PC-9 (cell line): ENCODE data around the gene VWA5A. TPM values are rescaled to one million over a fixed set of nuclear protein-coding genes. Genes with fewer than 3 reads are reported as not detected.
"Not testable (repeated sequence)": the region's sequence is repeated elsewhere in the genome, so short reads cannot be mapped to it uniquely, and the experiment has no call there.

Experiments
- BruUV-seq: library from RNA; stranded (reverse); fragments of 400-500 nt; replicated peaks from 2 replicates; lab custom pipeline; 2021; lab: Mats Ljungman, UMichigan
- CTCF ChIA-PET: fragments of 300-600 bp; sonication (Branson Sonifier 250); formaldehyde crosslinking; loops from one replicate; lab custom pipeline; 2022; ENCODE audit warnings: antibody characterized with exemption; lab: Charles Lee
- POLR2A ChIA-PET: fragments of 300-600 bp; sonication (Branson Sonifier 250); formaldehyde crosslinking; loops from one replicate; lab custom pipeline; 2022; ENCODE audit warnings: antibody characterized with exemption; ENCODE audit not compliant: unreplicated experiment; lab: Charles Lee
- DNase-seq, 2 experiments: peaks; one replicate each; pipeline versions ENCODE4 v3.0.0 to v3.0.0-alpha.2; 2015 to 2022; ENCODE audit warnings: mixed read lengths in 1 of 2
- H2AFZ ChIP-seq: fragments of 200-600 bp; sonication (generic); 2 replicates; pipeline ENCODE4 v1.8.1; 2017; ENCODE audit warnings: antibody characterized with exemption
- H3F3A ChIP-seq: fragments of 200-600 bp; sonication (generic); 2 replicates; pipeline ENCODE4 v1.8.1; 2017; ENCODE audit warnings: antibody characterized with exemption, mild to moderate bottlenecking, low read depth; ENCODE audit not compliant: insufficient read depth
- H3K27ac ChIP-seq: fragments of 200-600 bp; sonication (generic); 2 replicates; pipeline ENCODE4 v1.6.1; 2016; ENCODE audit warnings: mixed run types
- H3K27me3 ChIP-seq: fragments of 200-600 bp; sonication (generic); 2 replicates; pipeline ENCODE4 v1.6.1; 2016; ENCODE audit warnings: low read depth, mixed run types; ENCODE audit not compliant: insufficient read depth
- H3K36me3 ChIP-seq: fragments of 200-600 bp; sonication (generic); 2 replicates; pipeline ENCODE4 v1.6.1; 2016; ENCODE audit warnings: low read depth, mixed run types
- H3K4me1 ChIP-seq: fragments of 200-600 bp; sonication (generic); replicated peaks from 2 replicates; pipeline ENCODE4 v1.6.1; 2016; ENCODE audit warnings: mixed run types; ENCODE audit not compliant: insufficient read depth
- H3K4me2 ChIP-seq: fragments of 200-600 bp; sonication (generic); 2 replicates; pipeline ENCODE4 v1.6.1; 2017; ENCODE audit warnings: mixed run types
- H3K4me3 ChIP-seq: fragments of 200-600 bp; sonication (generic); 2 replicates; pipeline ENCODE4 v1.6.1; 2016; ENCODE audit warnings: mixed run types
- H3K79me2 ChIP-seq: fragments of 200-600 bp; sonication (generic); 2 replicates; pipeline ENCODE4 v1.6.1; 2017; ENCODE audit warnings: low read depth, mixed run types
- H3K9me2 ChIP-seq: fragments of 200-600 bp; sonication (generic); 2 replicates; pipeline ENCODE4 v1.8.1; 2017; ENCODE audit warnings: mild to moderate bottlenecking; ENCODE audit not compliant: insufficient read depth
- H3K9me3 ChIP-seq: fragments of 200-600 bp; sonication (generic); 2 replicates; pipeline ENCODE4 v1.8.1; 2016; ENCODE audit warnings: low read depth; ENCODE audit not compliant: insufficient read depth
- H4K20me1 ChIP-seq: fragments of 200-600 bp; sonication (generic); 2 replicates; pipeline ENCODE4 v1.8.1; 2017; ENCODE audit not compliant: insufficient read depth
- CTCF ChIP-seq: fragments of 200-600 bp; sonication (generic); conservative IDR thresholded peaks from 2 replicates; pipeline ENCODE4 v1.6.1; 2017; ENCODE audit warnings: mixed run types, antibody characterized with exemption, mild to moderate bottlenecking, moderate library complexity
- EZH2 ChIP-seq: fragments of 200-600 bp; sonication (generic); IDR thresholded peaks from 2 replicates; pipeline ENCODE4 v1.8.0; 2017; ENCODE audit warnings: antibody characterized with exemption, low read depth
- intact Hi-C: fragments of 100-400 bp; cut with micrococcal nuclease; formaldehyde crosslinking; loops from one replicate; pipeline ENCODE4 v1.10.0; 2022; ENCODE audit not compliant: unreplicated experiment
- total RNA-seq: library from RNA; stranded (reverse); gene quantifications from 2 replicates; pipeline ENCODE4 v1.2.3, GENCODE V29; 2021

Gene VWA5A
- total RNA-seq, 1 experiment from 2014 or later, result 2.7 TPM

GRCh38 chr11:124160986-124161385, 45.7 kb downstream of the VWA5A start:
- CTCF ChIA-PET, result no interaction called here
- peaks cover 10% of the 10 kb centered on the region; the same call in 1 of the 2 replicates for H3K27me3 ChIP-seq
- H3K9me2 ChIP-seq, result no peaks in the 10 kb centered on the region
- BruUV-seq, result no TSS peak
- no peak overlapping the region for H3K4me2 ChIP-seq
- POLR2A ChIA-PET, result no interaction called here
- intact Hi-C loops, result no loop called here
- H3K79me2 ChIP-seq, result no peaks in the 10 kb centered on the region
- no peaks in the 10 kb centered on the region for H3K4me1 ChIP-seq
- H2AFZ ChIP-seq, result no peak overlapping the region
- no peaks in the 10 kb centered on the region for H4K20me1 ChIP-seq
- no peaks in the 10 kb centered on the region for H3K9me3 ChIP-seq
- no peak overlapping the region for H3K4me3 ChIP-seq
- no peaks in the 10 kb centered on the region for H3F3A ChIP-seq
- DNase-seq, result no peak
- H3K27ac ChIP-seq, result no peak overlapping the region
- TF ChIP-seq EZH2 (no peak), CTCF (no peak)
- H3K36me3 ChIP-seq, result no peaks in the 10 kb centered on the region

DNA sequence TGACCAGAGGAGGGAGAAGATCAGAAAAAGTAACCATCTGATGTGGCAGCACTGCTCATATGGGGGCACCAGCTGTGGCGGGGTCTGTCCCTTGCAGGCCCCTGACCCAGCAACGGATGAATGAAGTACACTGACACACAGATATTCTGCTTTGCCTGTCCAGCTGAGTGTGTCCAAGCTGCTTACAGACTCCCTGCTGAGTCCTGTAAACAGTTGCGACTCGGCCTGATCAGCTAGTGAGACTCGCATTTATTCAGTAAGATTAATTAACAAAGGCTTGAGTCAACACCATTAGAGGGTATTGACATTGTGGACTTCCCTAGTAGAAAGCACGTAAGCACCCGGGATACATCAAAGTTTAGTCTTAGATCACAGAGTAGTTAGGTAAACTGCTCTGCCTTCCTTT, 52.6 kb downstream of the VWA5A start:
- intact Hi-C loops, result no loop called here
- ChIA-PET POLR2A (no interaction called here), CTCF (interaction anchor here (0.6 kb wide), 1 partner anchor 1268 kb away, joined by 3 read pairs; no protein-coding TSS in a partner anchor)
- H3K4me2 ChIP-seq, result no peak overlapping the region
- no TSS peak for BruUV-seq
- no peaks in the 10 kb centered on the region for H3K27me3 ChIP-seq
- no peak overlapping the region for H3K4me3 ChIP-seq
- no peaks in the 10 kb centered on the region for H3K9me2 ChIP-seq
- TF ChIP-seq CTCF, result no peak
- no peaks in the 10 kb centered on the region for H3K4me1 ChIP-seq
- H3F3A ChIP-seq, result no peaks in the 10 kb centered on the region
- H3K9me3 ChIP-seq, result no peaks in the 10 kb centered on the region
- H3K27ac ChIP-seq, result no peak overlapping the region
- no peaks in the 10 kb centered on the region; the same call in 1 of the 2 replicates for H4K20me1 ChIP-seq
- H2AFZ ChIP-seq, result no peak overlapping the region
- no peaks in the 10 kb centered on the region for H3K79me2 ChIP-seq
- no peak for DNase-seq
- H3K36me3 ChIP-seq, result no peaks in the 10 kb centered on the region

- H3K9me3 ChIP-seq, result no peaks in the 10 kb centered on the region
- DNase-seq, result no peak
- intact Hi-C loops, result no loop called here
- CTCF ChIA-PET, result no interaction called here
- H3K4me1 ChIP-seq, result no peaks in the 10 kb centered on the region
- H2AFZ ChIP-seq, result no peak overlapping the region
- no peaks in the 10 kb centered on the region for H3K27me3 ChIP-seq
- POLR2A ChIA-PET, result no interaction called here
- no peaks in the 10 kb centered on the region for H3K36me3 ChIP-seq
- no peaks in the 10 kb centered on the region for H3K79me2 ChIP-seq
- H3K27ac ChIP-seq, result no peak overlapping the region
- no peaks in the 10 kb centered on the region; the same call in 1 of the 2 replicates for H4K20me1 ChIP-seq
- H3K4me3 ChIP-seq, result no peak overlapping the region
- H3K9me2 ChIP-seq, result no peaks in the 10 kb centered on the region
- TF ChIP-seq CTCF (no peak), EZH2 (no peak)
- no TSS peak for BruUV-seq
- no peak overlapping the region for H3K4me2 ChIP-seq
- no peaks in the 10 kb centered on the region for H3F3A ChIP-seq
Measured at GRCh38 chr11:124168796-124169195, 53.5 kb downstream of the VWA5A start.

DNA sequence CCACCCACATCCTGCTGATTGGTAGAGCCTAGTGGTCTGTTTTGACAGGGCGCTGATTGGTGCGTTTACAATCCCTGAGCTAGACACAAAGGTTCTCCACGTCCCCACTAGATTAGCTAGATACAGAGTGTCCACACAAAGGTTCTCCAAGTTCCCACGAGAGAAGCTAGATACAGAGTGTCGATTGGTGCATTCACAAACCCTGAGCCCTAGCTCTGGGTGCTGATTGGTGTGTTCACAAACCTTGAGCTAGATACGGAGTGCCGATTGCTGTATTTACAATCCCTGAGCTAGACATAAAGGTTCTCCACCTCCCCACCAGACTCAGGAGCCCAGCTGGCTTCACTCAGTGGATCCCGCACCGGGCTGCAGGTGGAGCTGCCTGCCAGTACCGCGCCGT, 55.1 kb downstream of the VWA5A start:
- H3K9me2 ChIP-seq, POLR2A ChIA-PET, H3K36me3 ChIP-seq, BruUV-seq, H2AFZ ChIP-seq, intact Hi-C loops, H3K79me2 ChIP-seq, DNase-seq, H3K4me1 ChIP-seq, H3K27ac ChIP-seq, H3K9me3 ChIP-seq, H4K20me1 ChIP-seq, H3K27me3 ChIP-seq, H3K4me3 ChIP-seq, CTCF ChIA-PET, H3F3A ChIP-seq, H3K4me2 ChIP-seq: not testable (repeated sequence)
